Measurements from ENCODE around the gene TOM1L1.

DNA sequence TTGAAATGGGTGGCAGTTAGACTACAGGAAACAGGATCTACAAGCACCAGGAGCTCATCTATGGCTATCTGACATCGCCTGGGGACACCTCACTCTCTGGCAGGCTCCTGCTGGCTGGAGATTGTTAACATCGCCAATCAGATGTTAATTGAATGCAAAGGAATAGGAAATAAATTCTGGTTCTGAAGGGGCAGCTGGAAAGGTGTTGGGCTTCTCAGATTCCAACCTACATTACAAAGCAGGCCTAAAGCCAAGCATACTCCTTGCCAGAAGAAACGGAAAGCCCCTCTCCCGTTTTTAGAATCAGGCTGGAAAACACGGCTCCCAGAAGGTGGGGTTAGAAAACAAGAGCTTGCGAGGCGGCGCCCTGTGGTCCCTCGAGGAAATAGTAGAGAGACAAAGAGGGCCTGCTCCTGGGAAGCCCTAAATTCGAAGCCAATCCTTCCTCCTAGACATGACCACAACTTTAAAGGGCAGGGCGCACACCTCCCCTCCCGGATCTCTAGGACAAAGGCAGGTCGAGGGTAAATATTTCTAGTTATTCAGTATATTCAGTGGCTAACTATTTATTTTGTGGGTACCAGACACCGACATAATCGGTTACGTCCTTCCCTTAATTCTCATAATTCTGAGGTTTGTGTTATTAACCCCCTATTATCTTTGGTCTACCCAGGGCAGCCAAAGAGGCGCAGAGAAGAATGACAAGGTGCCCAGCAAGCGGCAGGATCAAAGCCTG is 763 bp upstream of the TOM1L1 start:
- TF ChIP-seq, protein P1, sequence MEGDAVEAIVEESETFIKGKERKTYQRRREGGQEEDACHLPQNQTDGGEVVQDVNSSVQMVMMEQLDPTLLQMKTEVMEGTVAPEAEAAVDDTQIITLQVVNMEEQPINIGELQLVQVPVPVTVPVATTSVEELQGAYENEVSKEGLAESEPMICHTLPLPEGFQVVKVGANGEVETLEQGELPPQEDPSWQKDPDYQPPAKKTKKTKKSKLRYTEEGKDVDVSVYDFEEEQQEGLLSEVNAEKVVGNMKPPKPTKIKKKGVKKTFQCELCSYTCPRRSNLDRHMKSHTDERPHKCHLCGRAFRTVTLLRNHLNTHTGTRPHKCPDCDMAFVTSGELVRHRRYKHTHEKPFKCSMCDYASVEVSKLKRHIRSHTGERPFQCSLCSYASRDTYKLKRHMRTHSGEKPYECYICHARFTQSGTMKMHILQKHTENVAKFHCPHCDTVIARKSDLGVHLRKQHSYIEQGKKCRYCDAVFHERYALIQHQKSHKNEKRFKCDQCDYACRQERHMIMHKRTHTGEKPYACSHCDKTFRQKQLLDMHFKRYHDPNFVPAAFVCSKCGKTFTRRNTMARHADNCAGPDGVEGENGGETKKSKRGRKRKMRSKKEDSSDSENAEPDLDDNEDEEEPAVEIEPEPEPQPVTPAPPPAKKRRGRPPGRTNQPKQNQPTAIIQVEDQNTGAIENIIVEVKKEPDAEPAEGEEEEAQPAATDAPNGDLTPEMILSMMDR (IDR thresholded peaks at IDR 0.05; ENCODE audit: low read length): no peak
- TF ChIP-seq EZH2 (IDR thresholded peaks at IDR 0.05; ENCODE audit: borderline replicate concordance, low read length): no peak
